H9 (cell line): ENCODE results near the gene KCTD1. TPM values are rescaled to one million over a fixed set of nuclear protein-coding genes. Genes with fewer than 3 reads are reported as not detected.
A peak's percentile ranks its signal among the peaks of the same experiment; 100 is the strongest.

Experiments used
- DNase-seq: peaks from one replicate; pipeline ENCODE4 v3.0.0-alpha.2; 2017
- H2AFZ ChIP-seq: one replicate; pipeline ENCODE4 v1.6.1; 2013; ENCODE audit warnings: mild to moderate bottlenecking, low read length, control low read depth, moderate library complexity
- H2AK5ac ChIP-seq: 2 replicates; pipeline ENCODE4 v1.6.1; 2013; ENCODE audit warnings: low read length, control low read depth, mixed read lengths; ENCODE audit not compliant: insufficient read length
- H2BK120ac ChIP-seq: one replicate; pipeline ENCODE4 v1.6.1; 2013; ENCODE audit warnings: low read depth, mild to moderate bottlenecking, low read length, control low read depth, inconsistent platforms; ENCODE audit not compliant: poor library complexity, severe bottlenecking
- H2BK12ac ChIP-seq: 2 replicates; pipeline ENCODE4 v1.6.1; 2013; ENCODE audit warnings: low read length, control low read depth, mixed read lengths, low read depth; ENCODE audit not compliant: insufficient read length
- H2BK15ac ChIP-seq: 2 replicates; pipeline ENCODE4 v1.6.1; 2013; ENCODE audit warnings: low read depth, low read length, control low read depth
- H2BK20ac ChIP-seq: one replicate; pipeline ENCODE4 v1.6.1; 2013; ENCODE audit warnings: low read depth, mild to moderate bottlenecking, low read length, control low read depth, inconsistent platforms; ENCODE audit not compliant: poor library complexity, severe bottlenecking
- H2BK5ac ChIP-seq: 2 replicates; pipeline ENCODE4 v1.6.1; 2013; ENCODE audit warnings: low read length, control low read depth, mixed read lengths; ENCODE audit not compliant: insufficient read length
- H3K14ac ChIP-seq: 2 replicates; pipeline ENCODE4 v1.6.1; 2013; ENCODE audit warnings: low read length, control low read depth; ENCODE audit not compliant: insufficient read depth
- H3K18ac ChIP-seq: 2 replicates; pipeline ENCODE4 v1.6.1; 2013; ENCODE audit warnings: low read depth, mild to moderate bottlenecking, mixed read lengths, low read length, control low read depth; ENCODE audit not compliant: insufficient read length
- H3K23ac ChIP-seq: 2 replicates; pipeline ENCODE4 v1.6.1; 2013; ENCODE audit warnings: low read length, control low read depth, mixed read lengths, low read depth; ENCODE audit not compliant: insufficient read length
- H3K23me2 ChIP-seq: 2 replicates; pipeline ENCODE4 v1.6.1; 2013; ENCODE audit warnings: low read depth, mild to moderate bottlenecking, mixed read lengths, low read length, control low read depth; ENCODE audit not compliant: insufficient read length, poor library complexity, severe bottlenecking
- H3K27ac ChIP-seq: 2 replicates; pipeline ENCODE4 v1.5.1; 2013; ENCODE audit warnings: low read length, control low read depth, mixed read lengths, low read depth; ENCODE audit not compliant: insufficient read length
- H3K27me3 ChIP-seq: 2 replicates; pipeline ENCODE4 v1.6.1; 2013; ENCODE audit warnings: low read length, control low read depth, inconsistent platforms; ENCODE audit not compliant: insufficient read depth
- H3K4ac ChIP-seq: 2 replicates; pipeline ENCODE4 v1.6.1; 2013; ENCODE audit warnings: low read depth, mild to moderate bottlenecking, control low read depth, inconsistent platforms, low read length, moderate library complexity
- H3K4me1 ChIP-seq: 2 replicates; pipeline ENCODE4 v1.6.1; 2013; ENCODE audit warnings: low read length, control low read depth, inconsistent platforms; ENCODE audit not compliant: insufficient read depth
- H3K4me2 ChIP-seq: 2 replicates; pipeline ENCODE4 v1.6.1; 2013; ENCODE audit warnings: low read length, control low read depth, mixed read lengths; ENCODE audit not compliant: insufficient read length, insufficient read depth
- H3K56ac ChIP-seq: 2 replicates; pipeline ENCODE4 v1.6.1; 2013; ENCODE audit warnings: low read depth, mild to moderate bottlenecking, mixed read lengths, low read length, control low read depth; ENCODE audit not compliant: insufficient read length
- H3K79me1 ChIP-seq: 2 replicates; pipeline ENCODE4 v1.6.1; 2013; ENCODE audit warnings: low read depth, mild to moderate bottlenecking, moderate library complexity, low read length, control low read depth, inconsistent platforms; ENCODE audit not compliant: insufficient read depth, poor library complexity, severe bottlenecking
- H3K79me2 ChIP-seq: 2 replicates; pipeline ENCODE4 v1.6.1; 2013; ENCODE audit warnings: low read length, control low read depth, inconsistent platforms; ENCODE audit not compliant: insufficient read depth
- H3K9ac ChIP-seq: 2 replicates; pipeline ENCODE4 v1.6.1; 2013; ENCODE audit warnings: low read length, control low read depth, mixed read lengths; ENCODE audit not compliant: insufficient read length; ENCODE audit errors: extremely low read depth
- H3K9me3 ChIP-seq: one replicate; pipeline ENCODE4 v1.6.1; 2013; ENCODE audit warnings: low read depth, low read length, inconsistent platforms; ENCODE audit not compliant: control insufficient read depth
- H3T11ph ChIP-seq: one replicate; pipeline ENCODE4 v1.6.1; 2013; ENCODE audit warnings: mild to moderate bottlenecking, low read length, control low read depth, inconsistent platforms
- H4K20me1 ChIP-seq: one replicate; pipeline ENCODE4 v1.6.1; 2013; ENCODE audit not compliant: control insufficient read depth, insufficient read length, insufficient read depth
- H4K5ac ChIP-seq: 2 replicates; pipeline ENCODE4 v1.6.1; 2013; ENCODE audit warnings: low read depth, mild to moderate bottlenecking, mixed read lengths, low read length, control low read depth; ENCODE audit not compliant: insufficient read length
- H4K8ac ChIP-seq: replicated peaks from 2 replicates; pipeline ENCODE4 v1.6.1; 2013; ENCODE audit warnings: low read length, control low read depth, mixed read lengths, low read depth; ENCODE audit not compliant: insufficient read length
- H4K91ac ChIP-seq: 2 replicates; pipeline ENCODE4 v1.6.1; 2013; ENCODE audit warnings: low read depth, mild to moderate bottlenecking, moderate library complexity, mixed read lengths, low read length, control low read depth; ENCODE audit not compliant: insufficient read length
- H3K27ac Mint-ChIP-seq, 3 experiments: 2 replicates in 2 of 3; 3 replicates in 1 of 3; pipeline ENCODE4 v1.8.0; 2020 to 2021; ENCODE audit warnings: mixed read lengths in 3 of 3, mild to moderate bottlenecking in 1 of 3, moderate library complexity in 1 of 3
- H3K27me3 Mint-ChIP-seq: 2 replicates; pipeline ENCODE4 v1.8.0; 2021; ENCODE audit warnings: low read depth, mild to moderate bottlenecking, moderate library complexity, mixed read lengths
- H3K36me3 Mint-ChIP-seq, 3 experiments: 2 replicates in 2 of 3; 3 replicates in 1 of 3; pipeline ENCODE4 v1.8.0; 2020 to 2021; ENCODE audit warnings: low read depth in 3 of 3, mixed read lengths in 3 of 3; ENCODE audit not compliant: insufficient read depth in 1 of 3
- H3K4me1 Mint-ChIP-seq, 2 experiments: 2 replicates each; pipeline ENCODE4 v1.8.0; 2020; ENCODE audit warnings: mixed read lengths in 2 of 2
- H3K4me3 Mint-ChIP-seq, 2 experiments: 2 replicates in 1 of 2; 3 replicates in 1 of 2; pipeline ENCODE4 v1.8.0; 2020 to 2021; ENCODE audit warnings: mild to moderate bottlenecking in 2 of 2, mixed read lengths in 2 of 2, moderate library complexity in 1 of 2
- H3K9me3 Mint-ChIP-seq, 2 experiments: 2 replicates in 1 of 2; 3 replicates in 1 of 2; pipeline ENCODE4 v1.8.0; 2020; ENCODE audit warnings: mild to moderate bottlenecking in 2 of 2, mixed read lengths in 2 of 2, moderate library complexity in 1 of 2
- WGBS: extraction: QIAGEN DNeasy Blood & Tissue Kit; methylation state at CpG from one replicate; pipeline ENCODE4 v1.1.7; 2013; ENCODE audit warnings: missing lambda C conversion rate, low lambda C conversion rate, mixed read lengths; ENCODE audit not compliant: insufficient read length; ENCODE audit errors: extremely low coverage; 5-methylcytosine and 5-hydroxymethylcytosine counted together
- total RNA-seq: library from RNA; stranded (reverse); gene quantifications from 2 replicates; pipeline ENCODE4 v1.2.1, GENCODE V29; 2021
- TF ChIP-seq, protein P1 (sequence below): fragments of 200-600 bp; sonication (generic); conservative IDR thresholded peaks from 3 replicates; pipeline ENCODE4 v1.8.0; 2021; ENCODE audit warnings: antibody characterized with exemption, mild to moderate bottlenecking

The KCTD1 gene
- total RNA-seq, 1 experiment from 2014 or later: 10.8 TPM

- no peak overlapping the region for H2AFZ ChIP-seq
- WGBS: no CpG with 5 or more reads among the region's 8 CpGs
- H3K4me3 Mint-ChIP-seq: no peak overlapping the region
- H3K27ac Mint-ChIP-seq: peak overlapping the region in 1 of 3 experiments; percentile 26; a peak in 1 of 7 replicates
- H2AK5ac ChIP-seq: no peak overlapping the region
- no peak overlapping the region for H3T11ph ChIP-seq
- H3K4me2 ChIP-seq: no peak overlapping the region
- H2BK15ac ChIP-seq: no peak overlapping the region
- no peaks in the 10 kb centered on the region for H3K9me3 ChIP-seq
- DNase-seq: no peak
- TF ChIP-seq, protein P1, sequence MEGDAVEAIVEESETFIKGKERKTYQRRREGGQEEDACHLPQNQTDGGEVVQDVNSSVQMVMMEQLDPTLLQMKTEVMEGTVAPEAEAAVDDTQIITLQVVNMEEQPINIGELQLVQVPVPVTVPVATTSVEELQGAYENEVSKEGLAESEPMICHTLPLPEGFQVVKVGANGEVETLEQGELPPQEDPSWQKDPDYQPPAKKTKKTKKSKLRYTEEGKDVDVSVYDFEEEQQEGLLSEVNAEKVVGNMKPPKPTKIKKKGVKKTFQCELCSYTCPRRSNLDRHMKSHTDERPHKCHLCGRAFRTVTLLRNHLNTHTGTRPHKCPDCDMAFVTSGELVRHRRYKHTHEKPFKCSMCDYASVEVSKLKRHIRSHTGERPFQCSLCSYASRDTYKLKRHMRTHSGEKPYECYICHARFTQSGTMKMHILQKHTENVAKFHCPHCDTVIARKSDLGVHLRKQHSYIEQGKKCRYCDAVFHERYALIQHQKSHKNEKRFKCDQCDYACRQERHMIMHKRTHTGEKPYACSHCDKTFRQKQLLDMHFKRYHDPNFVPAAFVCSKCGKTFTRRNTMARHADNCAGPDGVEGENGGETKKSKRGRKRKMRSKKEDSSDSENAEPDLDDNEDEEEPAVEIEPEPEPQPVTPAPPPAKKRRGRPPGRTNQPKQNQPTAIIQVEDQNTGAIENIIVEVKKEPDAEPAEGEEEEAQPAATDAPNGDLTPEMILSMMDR: no peak
- H3K18ac ChIP-seq: no peak overlapping the region
- H3K79me2 ChIP-seq: no peaks in the 10 kb centered on the region
- no peak overlapping the region for H3K23ac ChIP-seq
- H2BK5ac ChIP-seq: no peak overlapping the region
- no peaks in the 10 kb centered on the region for H3K27me3 Mint-ChIP-seq
- H3K27me3 ChIP-seq: no peaks in the 10 kb centered on the region
- no peaks in the 10 kb centered on the region for H3K9me3 Mint-ChIP-seq
- H4K20me1 ChIP-seq: no peaks in the 10 kb centered on the region
- peaks cover 8% of the 10 kb centered on the region; the same call in 1 of the 2 replicates for H3K4me1 ChIP-seq
- no peak overlapping the region for H4K8ac ChIP-seq
- H2BK20ac ChIP-seq: no peak overlapping the region
- H3K79me1 ChIP-seq: no peaks in the 10 kb centered on the region
- no peak overlapping the region for H3K4ac ChIP-seq
- no peak overlapping the region for H4K91ac ChIP-seq
- H3K27ac ChIP-seq: no peak overlapping the region
- no peaks in the 10 kb centered on the region; a peak in 1 of 7 replicates for H3K36me3 Mint-ChIP-seq
- peaks cover 0 to 4% of the 10 kb centered on the region in 2 experiments; a peak in 2 of 4 replicates for H3K4me1 Mint-ChIP-seq
- H3K9ac ChIP-seq: no peak overlapping the region
- no peak overlapping the region for H3K14ac ChIP-seq
- no peaks in the 10 kb centered on the region for H3K23me2 ChIP-seq
- H3K56ac ChIP-seq: no peak overlapping the region
- no peak overlapping the region for H2BK12ac ChIP-seq
- H2BK120ac ChIP-seq: no peak overlapping the region
- H4K5ac ChIP-seq: no peak overlapping the region
Measured at GRCh38 chr18:26416652-26417150, 131.7 kb downstream of the KCTD1 start.
